Measurements from ENCODE around the gene OTUD5.

DNA sequence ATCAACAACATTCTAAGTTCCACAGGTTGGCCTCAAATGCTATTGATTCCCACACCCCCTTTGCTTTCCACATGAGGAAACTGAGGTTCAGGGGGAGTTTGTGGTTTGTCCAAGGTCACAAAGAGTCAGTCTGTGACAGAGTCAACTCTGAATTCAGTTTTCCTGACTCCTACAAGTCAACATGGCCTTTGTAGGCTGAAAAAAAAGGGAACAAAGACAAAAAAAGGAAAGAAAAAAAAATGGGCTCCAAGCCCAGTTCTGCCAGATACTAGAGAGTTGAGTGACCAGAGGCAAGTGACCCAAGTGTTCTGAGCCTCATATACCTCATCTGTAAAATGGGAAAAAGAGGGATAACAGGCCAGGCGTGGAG is 22.1 kb downstream of the OTUD5 start:
- TF ChIP-seq ZNF384 (IDR thresholded peaks at IDR 0.05) (no peak), NFRKB (IDR thresholded peaks at IDR 0.05) (no peak), LEF1 (IDR thresholded peaks at IDR 0.05; ENCODE audit: borderline replicate concordance) (no peak), SUZ12 (IDR thresholded peaks at IDR 0.05) (no peak)

Measured in HEK293T (cell line).